HEK293 (cell line): ENCODE results near the gene NABP1.

ENCODE experiments used
- CTCF ChIA-PET: fragments of 350-600 bp; formaldehyde crosslinking; extraction: SDS; loops from one replicate; lab custom pipeline; 2021; ENCODE audit warnings: antibody characterized with exemption; lab: Yijun Ruan, JAX
- POLR2A ChIA-PET: fragments of 300-600 bp; formaldehyde crosslinking; extraction: SDS; loops from one replicate; lab custom pipeline; 2020; ENCODE audit warnings: antibody characterized with exemption, inconsistent platforms; lab: Yijun Ruan, JAX
- H3K27ac ChIP-seq: fragments of 200-500 bp; sonication (Bioruptor generic); 2 replicates; pipeline ENCODE4 v1.5.1; 2014; ENCODE audit warnings: low read depth, low read length, control low read depth, inconsistent platforms; ENCODE audit errors: extremely low read depth
- H3K36me3 ChIP-seq, 2 experiments: fragments of 200-500 bp in 1 of 2; sonication (Bioruptor generic) in 1 of 2; 1 replicate in 1 of 2; 2 replicates in 1 of 2; pipeline ENCODE4 v1.5.1; 2014 to 2017; ENCODE audit warnings: inconsistent platforms in 2 of 2, low read length in 2 of 2; ENCODE audit not compliant: control insufficient read depth in 2 of 2, insufficient read depth in 1 of 2
- H3K4me1 ChIP-seq: fragments of 200-500 bp; sonication (Bioruptor generic); 2 replicates; pipeline ENCODE4 v1.5.1; 2014; ENCODE audit warnings: mild to moderate bottlenecking, low read length, inconsistent platforms; ENCODE audit not compliant: control insufficient read depth, insufficient read depth
- H3K4me3 ChIP-seq: 2 replicates; pipeline ENCODE4 v1.5.1; 2011; ENCODE audit warnings: low read depth, mild to moderate bottlenecking, control low read depth, low read length, moderate library complexity
- H3K9me3 ChIP-seq: fragments of 200-500 bp; sonication (Bioruptor generic); 2 replicates; pipeline ENCODE4 v1.5.1; 2014; ENCODE audit warnings: low read depth, low read length, inconsistent platforms; ENCODE audit not compliant: control insufficient read depth, insufficient read depth
- FEZF1 ChIP-seq: fragments of 450-650 bp; formaldehyde crosslinking; IDR thresholded peaks from 2 replicates; pipeline ENCODE4 v1.5.1; 2016; ENCODE audit warnings: missing biosample characterization, missing genetic modification characterization
- GLI4 ChIP-seq: fragments of 450-650 bp; formaldehyde crosslinking; IDR thresholded peaks from 2 replicates; pipeline ENCODE4 v1.5.1; 2016; ENCODE audit warnings: missing biosample characterization, missing genetic modification characterization
- HOXA7 ChIP-seq: sonication (generic); formaldehyde crosslinking; IDR thresholded peaks from 2 replicates; pipeline ENCODE4 v1.8.1; 2022; ENCODE audit warnings: missing genetic modification reagents, borderline replicate concordance
- HOXD13 ChIP-seq: sonication (generic); formaldehyde crosslinking; IDR thresholded peaks from 2 replicates; pipeline ENCODE4 v1.8.0; 2022; ENCODE audit warnings: missing genetic modification reagents, borderline replicate concordance
- KLF16 ChIP-seq: fragments of 450-650 bp; formaldehyde crosslinking; IDR thresholded peaks from 2 replicates; pipeline ENCODE4 v1.5.1; 2017; ENCODE audit warnings: missing biosample characterization, missing genetic modification characterization
- KLF9 ChIP-seq: fragments of 450-650 bp; formaldehyde crosslinking; IDR thresholded peaks from 2 replicates; pipeline ENCODE4 v1.5.1; 2016; ENCODE audit warnings: missing biosample characterization, missing genetic modification characterization, low read depth
- PRDM1 ChIP-seq: fragments of 450-650 bp; formaldehyde crosslinking; IDR thresholded peaks from 2 replicates; pipeline ENCODE4; 2016; ENCODE audit warnings: missing biosample characterization, missing genetic modification characterization
- RBAK ChIP-seq: fragments of 450-650 bp; formaldehyde crosslinking; IDR thresholded peaks from 2 replicates; pipeline ENCODE4 v1.5.1; 2016; ENCODE audit warnings: missing biosample characterization, missing genetic modification characterization
- ZBTB44 ChIP-seq: fragments of 450-650 bp; IDR thresholded peaks from 2 replicates; pipeline ENCODE4 v1.5.1; 2018; ENCODE audit warnings: missing biosample characterization, mild to moderate bottlenecking, missing genetic modification characterization
- ZBTB6 ChIP-seq: fragments of 450-650 bp; formaldehyde crosslinking; IDR thresholded peaks from 2 replicates; pipeline ENCODE4 v1.5.1; 2017; ENCODE audit warnings: missing biosample characterization, missing genetic modification characterization
- ZNF132 ChIP-seq: fragments of 450-650 bp; formaldehyde crosslinking; IDR thresholded peaks from 2 replicates; pipeline ENCODE4 v1.5.1; 2017; ENCODE audit warnings: missing biosample characterization, missing genetic modification characterization, borderline replicate concordance
- ZNF146 ChIP-seq: fragments of 450-650 bp; formaldehyde crosslinking; IDR thresholded peaks from 2 replicates; pipeline ENCODE4 v1.5.1; 2016; ENCODE audit warnings: missing biosample characterization, missing genetic modification characterization
- ZNF175 ChIP-seq: fragments of 450-650 bp; formaldehyde crosslinking; IDR thresholded peaks from 2 replicates; pipeline ENCODE4 v1.5.1; 2016; ENCODE audit warnings: missing biosample characterization, missing genetic modification characterization
- ZNF223 ChIP-seq: fragments of 450-650 bp; formaldehyde crosslinking; IDR thresholded peaks from 2 replicates; pipeline ENCODE4 v1.5.1; 2016; ENCODE audit warnings: missing biosample characterization, missing genetic modification characterization
- ZNF341 ChIP-seq: fragments of 450-650 bp; formaldehyde crosslinking; IDR thresholded peaks from 2 replicates; pipeline ENCODE4; 2016; ENCODE audit warnings: low read depth, missing biosample characterization, missing genetic modification characterization
- ZNF354C ChIP-seq: fragments of 450-650 bp; formaldehyde crosslinking; IDR thresholded peaks from 2 replicates; pipeline ENCODE4 v1.5.1; 2016; ENCODE audit warnings: missing biosample characterization, missing genetic modification characterization, low read depth, borderline replicate concordance
- ZNF394 ChIP-seq: fragments of 450-650 bp; formaldehyde crosslinking; IDR thresholded peaks from 2 replicates; pipeline ENCODE4 v1.5.1; 2016; ENCODE audit warnings: missing biosample characterization, missing genetic modification characterization, mild to moderate bottlenecking, moderate library complexity, borderline replicate concordance
- ZNF398 ChIP-seq: fragments of 450-650 bp; formaldehyde crosslinking; IDR thresholded peaks from 2 replicates; pipeline ENCODE4 v1.5.1; 2017; ENCODE audit warnings: missing biosample characterization, missing genetic modification characterization
- ZNF561 ChIP-seq: fragments of 450-650 bp; IDR thresholded peaks from 2 replicates; pipeline ENCODE4 v1.5.1; 2018; ENCODE audit warnings: missing biosample characterization, missing genetic modification characterization, borderline replicate concordance
- ZNF585B ChIP-seq: fragments of 450-650 bp; formaldehyde crosslinking; IDR thresholded peaks from 2 replicates; pipeline ENCODE4 v1.5.1; 2016; ENCODE audit warnings: missing biosample characterization, missing genetic modification characterization
- ZNF624 ChIP-seq: fragments of 450-650 bp; formaldehyde crosslinking; IDR thresholded peaks from 2 replicates; pipeline ENCODE4 v1.5.1; 2017; ENCODE audit warnings: missing biosample characterization, missing genetic modification characterization
- ZNF660 ChIP-seq: fragments of 450-650 bp; IDR thresholded peaks from 2 replicates; pipeline ENCODE4 v1.5.1; 2018; ENCODE audit warnings: missing biosample characterization, mild to moderate bottlenecking, missing genetic modification characterization
- ZNF701 ChIP-seq: fragments of 450-650 bp; formaldehyde crosslinking; IDR thresholded peaks from 2 replicates; pipeline ENCODE4 v1.5.1; 2016; ENCODE audit warnings: missing biosample characterization, missing genetic modification characterization
- ZNF843 ChIP-seq: fragments of 450-650 bp; formaldehyde crosslinking; IDR thresholded peaks from 2 replicates; pipeline ENCODE4 v1.5.1; 2016; ENCODE audit warnings: missing biosample characterization, missing genetic modification characterization
- TF ChIP-seq, protein P1 (sequence below): sonication (generic); formaldehyde crosslinking; IDR thresholded peaks from 2 replicates; pipeline ENCODE4 v1.8.1; 2022; ENCODE audit warnings: mild to moderate bottlenecking, moderate library complexity, missing genetic modification reagents
- TF ChIP-seq, protein P2 (sequence below): fragments of 450-650 bp; formaldehyde crosslinking; IDR thresholded peaks from 2 replicates; pipeline ENCODE4 v1.5.1; 2016; ENCODE audit warnings: missing biosample characterization, missing genetic modification characterization

The NABP1 gene

DNA sequence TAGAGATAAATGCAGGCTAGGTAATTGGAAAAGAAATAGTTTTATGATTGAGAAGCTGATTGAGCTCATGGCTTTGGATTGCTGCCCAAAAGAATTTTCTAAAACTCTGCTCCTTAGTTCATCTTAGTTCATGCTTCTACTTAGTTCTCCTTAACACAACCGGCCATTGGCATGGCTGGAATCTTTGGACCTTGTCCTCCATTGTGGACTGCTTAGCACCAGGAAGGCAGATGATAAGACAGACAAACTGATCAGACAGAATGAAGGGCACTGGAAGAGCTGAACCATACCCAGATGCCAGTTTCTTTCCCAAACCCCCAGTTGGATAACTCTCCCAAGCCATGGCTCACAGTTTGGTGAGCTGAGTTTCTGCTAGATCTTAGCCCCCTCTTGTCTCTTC, 36.3 kb upstream of the NABP1 start:
- H3K9me3 ChIP-seq = no peaks in the 10 kb centered on the region
- H3K36me3 ChIP-seq = no peaks in the 10 kb centered on the region
- H3K4me3 ChIP-seq = no peak overlapping the region
- H3K27ac ChIP-seq = no peak overlapping the region
- CTCF ChIA-PET = interaction anchor here (0.6 to 1.9 kb wide), 4 partner anchors 75 to 1128 kb away, joined by 3 to 5 read pairs (median 3); no protein-coding TSS in a partner anchor
- POLR2A ChIA-PET = no interaction called here
- TF ChIP-seq ZNF660 (tag by site-specific recombination) = no peak
- no peak for TF ChIP-seq ZNF561 (tag by site-specific recombination)
- no peak for TF ChIP-seq ZNF394 (tag by site-specific recombination)
- TF ChIP-seq ZNF585B (tag by site-specific recombination) = no peak
- no peak for TF ChIP-seq FEZF1
- TF ChIP-seq ZNF843 = no peak
- TF ChIP-seq, protein P1, sequence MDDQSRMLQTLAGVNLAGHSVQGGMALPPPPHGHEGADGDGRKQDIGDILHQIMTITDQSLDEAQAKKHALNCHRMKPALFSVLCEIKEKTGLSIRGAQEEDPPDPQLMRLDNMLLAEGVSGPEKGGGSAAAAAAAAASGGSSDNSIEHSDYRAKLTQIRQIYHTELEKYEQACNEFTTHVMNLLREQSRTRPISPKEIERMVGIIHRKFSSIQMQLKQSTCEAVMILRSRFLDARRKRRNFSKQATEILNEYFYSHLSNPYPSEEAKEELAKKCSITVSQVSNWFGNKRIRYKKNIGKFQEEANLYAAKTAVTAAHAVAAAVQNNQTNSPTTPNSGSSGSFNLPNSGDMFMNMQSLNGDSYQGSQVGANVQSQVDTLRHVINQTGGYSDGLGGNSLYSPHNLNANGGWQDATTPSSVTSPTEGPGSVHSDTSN = no peak
- no peak for TF ChIP-seq KLF9 (tag by site-specific recombination)
- TF ChIP-seq ZNF624 (tag by site-specific recombination) = no peak
- TF ChIP-seq KLF16 (tag by site-specific recombination) = no peak
- H3K4me1 ChIP-seq = peaks cover 17% of the 10 kb centered on the region; the same call in 1 of the 2 replicates

DNA sequence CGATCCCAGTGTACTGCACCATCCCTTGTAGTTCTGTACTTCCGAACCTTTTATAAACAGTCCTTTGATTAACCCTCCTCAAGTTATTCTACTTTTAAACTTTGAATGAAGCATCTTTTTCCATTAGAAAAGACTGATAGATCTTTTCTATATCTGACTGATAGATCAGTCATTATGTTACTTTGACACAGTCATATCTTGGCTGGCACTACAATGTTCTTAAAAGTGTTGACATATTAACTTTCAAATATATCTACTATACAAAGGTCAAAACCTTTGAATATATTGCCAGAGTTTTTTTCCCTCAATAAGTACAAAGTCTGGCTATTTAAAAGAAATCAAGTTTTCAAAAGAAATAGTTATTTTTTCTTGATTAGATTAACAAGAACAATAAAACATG, 35.4 kb upstream of the NABP1 start:
- H3K9me3 ChIP-seq = no peaks in the 10 kb centered on the region
- no peak overlapping the region for H3K27ac ChIP-seq
- ChIA-PET CTCF (interaction anchor here (0.6 kb wide), 1 partner anchor 103 kb away, joined by 3 read pairs; no protein-coding TSS in a partner anchor), POLR2A (interaction anchor here (1.6 kb wide), 1 partner anchor 35 kb away, joined by 5 read pairs; the partner anchor contains the start of gene NABP1)
- no peak overlapping the region for H3K4me3 ChIP-seq
- no peaks in the 10 kb centered on the region for H3K36me3 ChIP-seq
- TF ChIP-seq HOXD13 (CRISPR knock-in tag) = no peak
- TF ChIP-seq ZBTB6 (tag by site-specific recombination) = no peak
- TF ChIP-seq ZNF132 (tag by site-specific recombination) = no peak
- no peak for TF ChIP-seq PRDM1
- no peak for TF ChIP-seq RBAK (tag by site-specific recombination)
- no peak for TF ChIP-seq ZNF354C (tag by site-specific recombination)
- no peak for TF ChIP-seq ZNF146 (tag by site-specific recombination)
- TF ChIP-seq, protein P2, sequence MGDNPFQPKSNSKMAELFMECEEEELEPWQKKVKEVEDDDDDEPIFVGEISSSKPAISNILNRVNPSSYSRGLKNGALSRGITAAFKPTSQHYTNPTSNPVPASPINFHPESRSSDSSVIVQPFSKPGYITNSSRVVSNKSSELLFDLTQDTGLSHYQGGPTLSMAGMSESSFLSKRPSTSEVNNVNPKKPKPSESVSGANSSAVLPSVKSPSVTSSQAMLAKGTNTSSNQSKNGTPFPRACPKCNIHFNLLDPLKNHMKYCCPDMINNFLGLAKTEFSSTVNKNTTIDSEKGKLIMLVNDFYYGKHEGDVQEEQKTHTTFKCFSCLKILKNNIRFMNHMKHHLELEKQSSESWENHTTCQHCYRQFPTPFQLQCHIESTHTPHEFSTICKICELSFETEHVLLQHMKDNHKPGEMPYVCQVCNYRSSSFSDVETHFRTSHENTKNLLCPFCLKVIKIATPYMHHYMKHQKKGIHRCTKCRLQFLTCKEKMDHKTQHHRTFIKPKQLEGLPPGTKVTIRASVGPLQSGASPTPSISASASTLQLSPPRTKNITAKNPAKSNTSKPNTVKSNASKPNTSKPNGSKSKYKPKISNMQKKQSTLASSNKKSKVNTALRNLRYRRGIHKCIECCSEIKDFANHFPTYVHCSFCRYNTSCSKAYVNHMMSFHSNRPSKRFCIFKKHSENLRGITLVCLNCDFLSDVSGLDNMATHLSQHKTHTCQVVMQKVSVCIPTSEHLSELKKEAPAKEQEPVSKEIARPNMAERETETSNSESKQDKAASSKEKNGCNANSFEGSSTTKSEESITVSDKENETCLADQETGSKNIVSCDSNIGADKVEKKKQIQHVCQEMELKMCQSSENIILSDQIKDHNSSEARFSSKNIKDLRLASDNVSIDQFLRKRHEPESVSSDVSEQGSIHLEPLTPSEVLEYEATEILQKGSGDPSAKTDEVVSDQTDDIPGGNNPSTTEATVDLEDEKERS (tag by site-specific recombination) = no peak
- no peak for TF ChIP-seq ZNF660 (tag by site-specific recombination)
- TF ChIP-seq ZNF701 (tag by site-specific recombination) = no peak
- no peak for TF ChIP-seq GLI4 (tag by site-specific recombination)
- TF ChIP-seq ZNF223 = no peak
- TF ChIP-seq ZNF341 (tag by site-specific recombination) = no peak
- TF ChIP-seq ZNF398 = no peak
- TF ChIP-seq ZNF175 (tag by site-specific recombination) = no peak
- no peak for TF ChIP-seq ZBTB44 (tag by site-specific recombination)
- TF ChIP-seq HOXA7 (CRISPR knock-in tag) = no peak
- H3K4me1 ChIP-seq = peaks cover 16% of the 10 kb centered on the region; the same call in 1 of the 2 replicates
